GM06990 (cell line): ENCODE data around the gene ACSS1.

Experiments
- DNase-seq: peaks from one replicate; pipeline ENCODE4 v3.0.0-alpha.2; 2011; ENCODE audit not compliant: insufficient read length; ENCODE audit errors: extremely low read depth
- H3K27me3 ChIP-seq: replicated peaks from 2 replicates; pipeline ENCODE4 v1.6.0; 2011; ENCODE audit warnings: low read length; ENCODE audit not compliant: control insufficient read depth, insufficient read depth
- H3K36me3 ChIP-seq: 2 replicates; pipeline ENCODE4 v1.5.1; 2011; ENCODE audit warnings: low read length; ENCODE audit not compliant: control insufficient read depth, insufficient read depth
- H3K4me3 ChIP-seq: replicated peaks from 2 replicates; pipeline ENCODE4 v1.5.1; 2011; ENCODE audit warnings: low read depth, mild to moderate bottlenecking, control low read depth, low read length
- TF ChIP-seq, protein P1 (sequence below): IDR thresholded peaks from 2 replicates; pipeline ENCODE4 v1.5.1; 2011; ENCODE audit warnings: low read length, control low read depth, mild to moderate bottlenecking, inconsistent platforms; ENCODE audit not compliant: insufficient read depth, poor library complexity, severe bottlenecking

Gene ACSS1

DNA sequence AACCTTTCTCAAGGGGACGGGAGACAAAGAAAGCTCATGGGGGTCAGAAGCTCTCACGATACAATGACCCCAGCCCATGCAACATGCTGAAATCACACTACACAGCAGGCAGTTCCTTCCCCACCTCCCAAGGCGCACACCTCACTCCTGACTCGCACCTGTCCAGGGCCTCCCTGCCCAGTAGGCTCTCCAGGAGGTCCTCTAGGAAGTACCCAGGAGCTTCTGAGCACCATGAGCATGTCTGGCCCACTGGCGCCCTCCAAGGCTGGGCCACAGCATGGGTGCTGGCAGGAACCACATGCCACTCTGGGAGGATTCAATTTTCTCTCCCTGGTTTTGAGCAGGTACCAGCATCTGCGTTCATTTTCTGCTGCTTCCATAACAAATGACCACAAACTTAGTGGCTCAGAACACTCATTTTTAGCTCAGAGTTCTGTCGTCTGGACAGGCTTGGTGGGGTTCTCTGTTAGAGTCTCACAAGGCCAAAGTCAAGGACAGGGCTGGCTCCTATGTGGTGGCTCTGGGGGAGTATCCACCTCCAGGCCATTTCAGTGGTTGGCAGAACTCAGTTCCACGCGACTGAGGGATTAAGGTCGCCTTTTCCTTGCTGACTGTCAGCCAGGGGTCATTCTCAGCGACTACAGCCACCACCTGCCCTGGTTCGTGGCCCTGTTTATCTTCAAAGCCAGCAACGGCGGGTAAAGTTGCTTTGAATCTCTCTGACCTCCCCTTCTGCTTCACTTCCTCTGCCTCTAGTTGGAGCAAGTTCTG is 32.7 kb downstream of the ACSS1 start:
- DNase-seq: no peak
- Histone ChIP-seq H3K27me3 (no peaks in the 10 kb centered on the region), H3K4me3 (no peak overlapping the region), H3K36me3 (peaks cover 11% of the 10 kb centered on the region)
- TF ChIP-seq, protein P1, sequence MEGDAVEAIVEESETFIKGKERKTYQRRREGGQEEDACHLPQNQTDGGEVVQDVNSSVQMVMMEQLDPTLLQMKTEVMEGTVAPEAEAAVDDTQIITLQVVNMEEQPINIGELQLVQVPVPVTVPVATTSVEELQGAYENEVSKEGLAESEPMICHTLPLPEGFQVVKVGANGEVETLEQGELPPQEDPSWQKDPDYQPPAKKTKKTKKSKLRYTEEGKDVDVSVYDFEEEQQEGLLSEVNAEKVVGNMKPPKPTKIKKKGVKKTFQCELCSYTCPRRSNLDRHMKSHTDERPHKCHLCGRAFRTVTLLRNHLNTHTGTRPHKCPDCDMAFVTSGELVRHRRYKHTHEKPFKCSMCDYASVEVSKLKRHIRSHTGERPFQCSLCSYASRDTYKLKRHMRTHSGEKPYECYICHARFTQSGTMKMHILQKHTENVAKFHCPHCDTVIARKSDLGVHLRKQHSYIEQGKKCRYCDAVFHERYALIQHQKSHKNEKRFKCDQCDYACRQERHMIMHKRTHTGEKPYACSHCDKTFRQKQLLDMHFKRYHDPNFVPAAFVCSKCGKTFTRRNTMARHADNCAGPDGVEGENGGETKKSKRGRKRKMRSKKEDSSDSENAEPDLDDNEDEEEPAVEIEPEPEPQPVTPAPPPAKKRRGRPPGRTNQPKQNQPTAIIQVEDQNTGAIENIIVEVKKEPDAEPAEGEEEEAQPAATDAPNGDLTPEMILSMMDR: no peak

DNA sequence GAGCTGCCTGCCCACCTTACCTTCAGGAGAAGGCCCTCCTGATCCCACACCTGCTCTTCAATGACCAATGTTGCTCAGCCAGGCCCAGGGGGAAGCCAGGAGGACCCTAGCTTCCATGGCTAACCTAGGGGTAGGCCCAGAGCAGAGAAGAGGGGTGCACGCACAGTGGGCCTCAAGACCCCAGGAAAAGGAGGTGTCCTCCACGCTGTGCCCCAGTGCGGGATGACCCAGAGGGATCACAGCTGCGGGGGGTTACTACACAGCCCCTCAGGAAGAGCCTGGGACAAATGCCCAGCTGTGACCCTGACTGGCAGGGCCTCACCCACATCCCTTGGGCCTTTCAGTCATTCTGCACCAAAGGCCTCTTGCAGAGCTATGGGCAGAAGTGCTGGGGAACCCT is 33.8 kb downstream of the ACSS1 start:
- H3K36me3 ChIP-seq: peaks cover 11% of the 10 kb centered on the region
- H3K4me3 ChIP-seq: no peak overlapping the region
- no peak for DNase-seq
- TF ChIP-seq, protein P1: no peak
- no peaks in the 10 kb centered on the region for H3K27me3 ChIP-seq

DNA sequence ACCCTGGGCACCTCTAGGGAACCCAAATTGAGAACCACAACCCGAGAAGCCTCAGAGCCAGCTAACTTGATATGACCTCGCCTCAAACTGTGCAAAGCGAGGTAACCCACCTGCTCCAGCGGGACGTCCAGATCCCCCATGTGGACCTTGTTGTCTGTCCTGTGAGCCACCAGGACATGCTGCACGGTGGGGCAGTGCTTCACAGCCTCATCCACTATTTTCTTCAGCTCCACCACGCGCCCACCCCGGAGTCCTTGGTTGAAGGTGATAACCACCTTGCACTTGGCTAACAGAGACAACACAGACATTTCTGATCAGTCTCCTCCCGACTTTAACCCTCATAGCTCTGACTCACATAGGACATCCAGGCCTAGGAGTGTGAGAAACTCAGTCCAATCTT is 34.6 kb downstream of the ACSS1 start:
- no peaks in the 10 kb centered on the region for H3K27me3 ChIP-seq
- no peak for DNase-seq
- H3K4me3 ChIP-seq: no peak overlapping the region
- TF ChIP-seq, protein P1: no peak
- peaks cover 14% of the 10 kb centered on the region for H3K36me3 ChIP-seq

DNA sequence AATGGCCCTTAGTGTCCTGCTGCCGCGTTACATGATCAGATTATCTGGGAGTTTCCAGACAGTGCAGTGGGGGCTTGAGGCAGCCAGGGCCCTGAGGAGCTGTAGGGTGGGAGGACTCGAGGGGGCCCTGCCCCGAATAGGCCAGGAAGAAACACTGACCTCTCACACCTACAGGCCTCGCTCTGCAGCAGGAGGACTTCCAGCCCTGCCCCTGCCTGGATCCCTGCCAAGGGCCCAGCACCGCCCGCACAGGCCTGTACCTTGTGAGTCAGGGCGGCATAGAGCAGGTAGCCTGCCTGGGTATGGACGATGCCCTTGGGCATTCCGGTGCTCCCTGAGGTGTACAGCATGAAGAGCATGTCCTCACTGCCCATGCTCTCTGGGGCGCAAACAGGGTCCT is 35.3 kb downstream of the ACSS1 start:
- no peak for DNase-seq
- H3K27me3 ChIP-seq: no peaks in the 10 kb centered on the region
- TF ChIP-seq, protein P1: no peak
- H3K36me3 ChIP-seq: peaks cover 14% of the 10 kb centered on the region
- H3K4me3 ChIP-seq: no peak overlapping the region

DNA sequence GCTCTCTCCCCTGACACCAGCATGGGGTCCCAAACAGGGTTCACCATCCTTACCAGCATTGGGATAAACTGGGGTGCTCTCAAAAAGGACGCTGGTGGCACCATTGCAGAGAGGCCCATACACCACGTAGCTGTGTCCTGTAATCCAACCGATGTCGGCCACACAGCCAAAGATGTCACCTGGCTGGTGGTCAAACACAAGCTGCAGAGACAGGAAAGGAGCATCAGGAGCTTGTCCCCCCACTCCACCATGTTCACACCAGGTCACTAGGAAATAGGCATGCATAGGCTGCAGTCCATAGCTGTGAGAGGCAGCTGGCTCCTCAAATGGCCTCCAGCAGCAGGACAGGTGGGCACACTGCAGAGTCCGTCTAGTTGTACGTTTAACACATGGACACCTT is 36.6 kb downstream of the ACSS1 start:
- TF ChIP-seq, protein P1: no peak
- H3K4me3 ChIP-seq: no peak overlapping the region
- no peak for DNase-seq
- H3K27me3 ChIP-seq: no peaks in the 10 kb centered on the region
- H3K36me3 ChIP-seq: peaks cover 14% of the 10 kb centered on the region
